ENCODE results near the gene IFITM2. TPM values are rescaled to one million over a fixed set of nuclear protein-coding genes. Genes with fewer than 3 reads are reported as not detected.
"Not testable (repeated sequence)": the region's sequence is repeated elsewhere in the genome, so short reads cannot be mapped to it uniquely, and the experiment has no call there.

IFITM2 gene
- total RNA-seq, 2 donors from 2014 or later = 420 to 494 TPM

GRCh38 chr11:314554-314875 is 6.9 kb downstream of the IFITM2 start:
- intact Hi-C loops (cut with DNase I); ATAC-seq; DNase-seq: not testable (repeated sequence)

- intact Hi-C loops (cut with DNase I) = no loop called here
- ATAC-seq (no peak), DNase-seq (peak; percentile 24)
Observed at GRCh38 chr11:315051-315481, 7.5 kb downstream of the IFITM2 start.

DNA sequence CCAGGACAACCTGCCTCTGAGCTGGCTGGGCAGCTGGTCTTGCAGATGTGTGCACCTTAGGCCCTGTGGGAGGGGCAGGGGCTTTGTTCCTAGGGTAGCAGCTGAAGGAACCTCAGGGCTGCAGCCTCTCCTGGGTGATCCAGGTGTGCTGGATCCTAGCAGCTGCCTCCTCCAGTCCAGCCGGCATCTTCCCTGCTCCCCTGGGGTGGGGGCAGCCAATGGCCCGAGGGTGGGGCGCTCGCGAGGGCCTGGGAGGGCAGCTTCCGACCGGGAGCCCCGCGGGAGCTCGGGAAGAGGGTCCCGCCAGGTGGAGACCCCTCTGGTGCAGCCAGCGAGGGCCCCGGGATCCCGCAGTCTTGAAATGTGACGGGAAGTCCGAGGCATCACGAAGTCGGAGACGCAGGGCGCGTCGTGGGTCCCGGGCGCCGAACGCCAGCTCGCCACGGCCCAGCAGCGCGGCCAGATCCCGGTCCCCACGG is 7.9 kb downstream of the IFITM2 start:
- DNase-seq (no peak), ATAC-seq (no peak)
- intact Hi-C loops (cut with DNase I) = no loop called here

DNA sequence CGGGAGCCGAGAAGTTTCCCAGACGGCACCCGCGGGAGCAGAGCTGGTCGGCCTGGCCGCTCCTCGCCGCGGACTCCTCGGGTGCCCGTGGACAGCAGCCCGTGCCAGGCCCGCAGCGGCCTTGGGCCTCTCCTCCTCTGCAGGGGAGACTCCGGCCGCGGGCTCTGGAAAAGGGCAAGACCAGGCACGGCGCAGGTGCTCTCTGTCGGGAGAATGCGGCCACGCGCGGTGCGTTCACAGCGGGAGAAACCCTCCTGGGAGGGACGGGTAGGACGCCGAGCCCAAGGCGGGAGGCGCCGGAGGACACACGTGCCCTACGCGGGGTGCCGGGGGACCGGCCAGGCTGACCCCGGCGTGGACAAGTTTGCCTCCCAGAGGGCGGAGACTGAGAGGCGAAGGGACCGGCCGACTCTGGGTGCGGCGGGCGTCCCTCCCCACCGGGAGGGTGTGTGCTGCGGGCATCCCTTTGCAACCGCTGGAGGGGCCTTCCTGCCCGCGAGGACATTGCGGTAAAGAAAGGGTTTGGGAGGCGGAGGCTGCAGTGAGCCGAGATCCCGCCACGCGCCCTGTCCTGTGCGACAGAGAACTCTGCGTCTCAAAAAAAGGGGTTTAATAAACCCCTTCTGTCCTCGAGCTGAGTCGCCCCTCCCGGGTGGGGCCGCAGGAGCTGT is 8.6 kb downstream of the IFITM2 start:
- ATAC-seq (no peak), DNase-seq (peak; percentile 66)
- intact Hi-C loops (cut with DNase I) = loop anchor here in 1 of 2 donors (2.0 kb wide), 1 partner anchor 39 kb away; no protein-coding TSS in a partner anchor

DNA sequence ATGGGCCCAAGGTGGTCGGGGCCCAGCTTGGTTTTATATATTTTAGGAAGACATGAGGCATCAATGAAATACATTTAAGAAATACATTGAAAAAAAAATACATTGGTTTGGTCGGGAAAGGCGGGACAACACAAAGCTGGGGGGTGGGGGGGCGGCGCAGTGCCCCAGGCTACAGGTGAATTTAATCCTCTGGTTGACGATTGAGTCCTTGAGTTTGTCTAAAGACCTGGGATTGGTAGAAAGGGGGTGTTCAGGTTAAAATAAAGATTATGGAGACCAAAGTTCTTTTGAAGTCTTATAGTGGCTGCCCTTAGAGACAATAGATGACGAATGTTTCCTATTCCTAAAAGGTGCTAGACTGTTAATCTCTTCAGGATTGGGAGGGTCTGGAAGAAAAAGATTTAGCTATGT is 9.3 kb downstream of the IFITM2 start:
- no peak for DNase-seq
- intact Hi-C loops (cut with DNase I) = loop anchor here in 1 of 2 donors (2.0 kb wide), 1 partner anchor 38 kb away; no protein-coding TSS in a partner anchor
- ATAC-seq = no peak

GRCh38 chr11:317668-318404 is 10.2 kb downstream of the IFITM2 start:
- not testable (repeated sequence) for ATAC-seq, DNase-seq
- intact Hi-C loops (cut with DNase I) = loop anchor here in 1 of 2 donors (2.0 kb wide), 1 partner anchor 37 kb away; no protein-coding TSS in a partner anchor

- DNase-seq; intact Hi-C loops (cut with DNase I): not testable (repeated sequence)
- ATAC-seq = peak; percentile 68 to 75
Observed at GRCh38 chr11:318405-319120, 10.9 kb downstream of the IFITM2 start.

- ATAC-seq = peak; percentile 32 to 40
- intact Hi-C loops (cut with DNase I) = not testable (repeated sequence)
- DNase-seq = peak; percentile 52
Observed at GRCh38 chr11:319121-319887, 11.7 kb downstream of the IFITM2 start.

GRCh38 chr11:319888-320273 is 12.3 kb downstream of the IFITM2 start:
- intact Hi-C loops (cut with DNase I); DNase-seq: not testable (repeated sequence)
- ATAC-seq = peak; percentile 4 to 17

- ATAC-seq = no peak
- DNase-seq = no peak
- intact Hi-C loops (cut with DNase I) = no loop called here
Observed at GRCh38 chr11:324156-324555, 16.5 kb downstream of the IFITM2 start.

- DNase-seq = peak; percentile 57
- ATAC-seq; intact Hi-C loops (cut with DNase I): not testable (repeated sequence)
Observed at GRCh38 chr11:324593-325517, 17.2 kb downstream of the IFITM2 start.

DNA sequence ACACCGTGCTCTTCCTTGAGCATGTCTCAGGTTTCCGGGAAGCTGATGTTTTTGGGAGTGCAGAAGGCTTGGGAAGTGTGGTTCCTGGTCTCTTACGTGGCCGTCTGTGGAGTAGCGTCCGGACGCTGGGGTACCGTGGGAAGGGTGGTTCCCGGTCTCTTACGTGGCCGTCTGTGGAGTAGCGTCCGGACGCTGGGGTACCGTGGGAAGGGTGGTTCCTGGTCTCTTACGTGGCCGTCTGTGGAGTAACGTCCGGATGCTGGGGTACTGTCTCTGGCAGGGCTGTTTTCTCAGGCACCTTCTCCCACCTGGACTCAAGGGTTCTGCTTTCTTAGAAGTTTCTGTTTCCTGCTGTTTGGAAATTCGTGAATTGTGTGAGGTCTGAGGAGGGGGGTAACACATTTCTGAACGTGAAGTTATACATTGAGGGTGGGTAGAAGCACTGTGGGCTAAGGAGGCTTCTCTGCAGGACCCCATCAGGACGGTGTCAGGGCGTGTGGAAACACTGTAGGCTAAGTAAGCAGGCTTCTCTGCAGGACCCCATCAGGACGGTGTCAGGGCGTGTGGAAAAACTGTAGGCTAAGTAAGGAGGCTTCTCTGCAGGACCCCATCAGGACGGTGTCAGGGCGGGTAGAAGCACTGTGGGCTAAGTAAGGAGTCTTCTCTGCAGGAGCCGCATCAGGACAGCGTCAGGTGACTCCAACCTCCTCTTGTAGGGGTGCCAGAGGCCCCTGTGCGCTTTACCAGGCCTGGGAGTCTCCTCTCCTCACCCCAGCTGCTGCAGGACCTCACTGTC is 18.4 kb downstream of the IFITM2 start:
- DNase-seq (no peak), ATAC-seq (no peak)
- intact Hi-C loops (cut with DNase I) = no loop called here

GRCh38 chr11:326592-326841 is 18.9 kb downstream of the IFITM2 start:
- ATAC-seq (peak; percentile 2 to 5), DNase-seq (no peak)
- intact Hi-C loops (cut with DNase I) = no loop called here

GRCh38 chr11:326842-327580 is 19.4 kb downstream of the IFITM2 start:
- ATAC-seq (peak; percentile 87 to 89), DNase-seq (peak; percentile 92)
- intact Hi-C loops (cut with DNase I) = no loop called here

GRCh38 chr11:327581-327923 is 19.9 kb downstream of the IFITM2 start:
- no peak for DNase-seq
- intact Hi-C loops (cut with DNase I) = no loop called here
- ATAC-seq = no peak

DNA sequence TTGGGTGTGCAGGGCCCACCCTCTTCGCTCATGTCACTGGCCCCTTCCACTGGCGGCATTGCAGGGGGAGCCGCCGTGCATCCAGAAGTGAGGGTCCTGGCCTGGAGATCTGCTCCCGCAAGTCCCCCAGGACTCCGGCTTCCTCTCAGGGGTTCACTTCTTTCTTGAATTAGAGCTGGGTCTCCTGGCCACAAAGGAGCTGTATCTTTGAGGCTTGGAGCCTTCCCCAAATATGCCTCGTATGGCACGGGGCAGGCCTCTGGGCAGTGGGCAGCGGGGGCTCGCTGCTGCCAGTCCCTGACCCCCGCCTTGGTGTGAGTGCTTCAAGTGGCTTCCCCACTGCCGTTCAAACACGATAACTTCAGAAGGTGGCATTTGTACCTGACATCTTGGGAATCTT is 20.4 kb downstream of the IFITM2 start:
- no peak for DNase-seq
- intact Hi-C loops (cut with DNase I) = no loop called here
- no peak for ATAC-seq

Data from left cardiac atrium (tissue), 4 donors.